WTC11 (cell line): ENCODE measurements around the gene RBM19.
"Not testable (repeated sequence)": the region's sequence is repeated elsewhere in the genome, so short reads cannot be mapped to it uniquely, and the experiment has no call there.

ENCODE experiments used
- AFF4 ChIP-seq: sonication (generic); formaldehyde crosslinking; IDR thresholded peaks from 2 replicates; pipeline ENCODE4 v1.8.1; 2023; ENCODE audit warnings: mild to moderate bottlenecking, missing genetic modification reagents, borderline replicate concordance
- ATF2 ChIP-seq: sonication (generic); formaldehyde crosslinking; IDR thresholded peaks from 2 replicates; pipeline ENCODE4 v1.8.1; 2022; ENCODE audit warnings: low read depth, missing genetic modification reagents, borderline replicate concordance
- CTCF ChIP-seq: fragments of 200-600 bp; IDR thresholded peaks from 2 replicates; pipeline ENCODE4 v1.8.0; 2022; ENCODE audit warnings: antibody characterized with exemption
- E2F1 ChIP-seq: sonication (generic); formaldehyde crosslinking; IDR thresholded peaks from 2 replicates; pipeline ENCODE4 v1.8.0; 2022; ENCODE audit warnings: mild to moderate bottlenecking, missing genetic modification reagents
- ERG ChIP-seq: fragments of 250-450 bp; sonication (Bioruptor Pico); IDR thresholded peaks from 2 replicates; pipeline ENCODE4 v1.8.0; 2021; ENCODE audit warnings: mild to moderate bottlenecking
- GABPB1 ChIP-seq: sonication (generic); formaldehyde crosslinking; IDR thresholded peaks from 2 replicates; pipeline ENCODE4 v1.8.1; 2023; ENCODE audit warnings: mild to moderate bottlenecking, missing genetic modification reagents
- MAX ChIP-seq: sonication (generic); formaldehyde crosslinking; IDR thresholded peaks from 2 replicates; pipeline ENCODE4 v1.8.0; 2022; ENCODE audit warnings: mild to moderate bottlenecking, missing genetic modification reagents
- MLX ChIP-seq: sonication (generic); formaldehyde crosslinking; IDR thresholded peaks from 2 replicates; pipeline ENCODE4 v1.8.1; 2023; ENCODE audit warnings: mild to moderate bottlenecking, missing genetic modification reagents, moderate library complexity
- NFE2L1 ChIP-seq: sonication (generic); formaldehyde crosslinking; IDR thresholded peaks from 2 replicates; pipeline ENCODE4 v1.8.1; 2023; ENCODE audit warnings: missing genetic modification reagents
- SP1 ChIP-seq: sonication (generic); formaldehyde crosslinking; conservative IDR thresholded peaks from 2 replicates; pipeline ENCODE4 v1.8.1; 2022; ENCODE audit warnings: missing genetic modification reagents
- TCF7 ChIP-seq: sonication (generic); formaldehyde crosslinking; IDR thresholded peaks from 2 replicates; pipeline ENCODE4 v1.8.0; 2022; ENCODE audit warnings: mild to moderate bottlenecking, low read depth, missing genetic modification reagents, moderate library complexity
- USF2 ChIP-seq: sonication (generic); formaldehyde crosslinking; IDR thresholded peaks from 2 replicates; pipeline ENCODE4 v1.8.1; 2023; ENCODE audit warnings: mild to moderate bottlenecking, missing genetic modification reagents, moderate library complexity
- ZNF317 ChIP-seq: sonication (generic); formaldehyde crosslinking; IDR thresholded peaks from 2 replicates; pipeline ENCODE4 v1.8.1; 2023; ENCODE audit warnings: low read depth, mild to moderate bottlenecking, moderate library complexity, missing genetic modification reagents, borderline replicate concordance

GRCh38 chr12:113992751-113993150 lies 26.6 kb upstream of the RBM19 start:
- not testable (repeated sequence) for TF ChIP-seq CTCF; ATF2 (CRISPR knock-in tag); GABPB1 (CRISPR knock-in tag); AFF4 (CRISPR knock-in tag); USF2 (CRISPR knock-in tag); SP1 (CRISPR knock-in tag); MLX (CRISPR knock-in tag); MAX (CRISPR knock-in tag); TCF7; ERG (CRISPR knock-in tag); NFE2L1 (CRISPR knock-in tag); E2F1 (CRISPR knock-in tag); ZNF317 (CRISPR knock-in tag)
